HL-60 (cell line): ENCODE measurements around the gene FBXL7.

Source experiments
- CTCF ChIP-seq: IDR thresholded peaks from one replicate; pipeline ENCODE4 v1.5.1; 2011; ENCODE audit warnings: low read length, control low read depth, inconsistent platforms; ENCODE audit not compliant: insufficient read depth
- GABPA ChIP-seq: IDR thresholded peaks from 2 replicates; pipeline ENCODE4 v1.6.1; 2012; ENCODE audit warnings: low read depth
- POLR2AphosphoS5 ChIP-seq: IDR thresholded peaks from 2 replicates; pipeline ENCODE4 v1.6.1; 2012; ENCODE audit warnings: low read depth
- REST ChIP-seq: IDR thresholded peaks from 2 replicates; pipeline ENCODE4 v1.6.1; 2012; ENCODE audit warnings: low read depth; ENCODE audit not compliant: insufficient replicate concordance
- SPI1 ChIP-seq: IDR thresholded peaks from 2 replicates; pipeline ENCODE4 v1.6.1; 2012; ENCODE audit warnings: low read depth, mild to moderate bottlenecking, borderline replicate concordance

- TF ChIP-seq GABPA (no peak), REST (no peak), CTCF (no peak), POLR2AphosphoS5 (no peak), SPI1 (no peak)
Observed at GRCh38 chr5:15516486-15516885, 16.5 kb downstream of the FBXL7 start.
